Large intestine (tissue), 3 donors: ENCODE results near the gene KCNA2. TPM values are rescaled to one million over a fixed set of nuclear protein-coding genes. Genes with fewer than 3 reads are reported as not detected.

Experiments
- DNase-seq, 2 donors: peaks; one replicate each; pipeline versions ENCODE4 v3.0.0 to v3.0.0-alpha.2; 2013
- H3K27ac ChIP-seq: one replicate; pipeline ENCODE4 v1.5.1; 2013; ENCODE audit warnings: low read length
- H3K27me3 ChIP-seq: 2 replicates; pipeline ENCODE4 v1.6.1; 2013; ENCODE audit warnings: low read length; ENCODE audit not compliant: control insufficient read depth, insufficient read depth
- H3K36me3 ChIP-seq: 2 replicates; pipeline ENCODE4 v1.6.1; 2013; ENCODE audit warnings: low read length; ENCODE audit not compliant: control insufficient read depth, insufficient read depth
- H3K4me1 ChIP-seq: one replicate; pipeline ENCODE4 v1.6.1; 2013; ENCODE audit warnings: low read length; ENCODE audit not compliant: control insufficient read depth, insufficient read depth
- H3K4me3 ChIP-seq: one replicate; pipeline ENCODE4 v1.5.1; 2013; ENCODE audit warnings: low read length
- H3K9me3 ChIP-seq: one replicate; pipeline ENCODE4 v1.6.1; 2013; ENCODE audit warnings: mild to moderate bottlenecking, low read depth, low read length, moderate library complexity; ENCODE audit not compliant: control insufficient read depth
- WGBS: methylation state at CpG from one replicate; pipeline ENCODE4 v1.1.5; 2013; ENCODE audit warnings: low lambda C conversion rate; ENCODE audit not compliant: insufficient coverage; 5-methylcytosine and 5-hydroxymethylcytosine counted together
- polyA plus RNA-seq: library from polyadenylated mRNA; unstranded; fragments of 120-200 nt; gene quantifications from one replicate; pipeline ENCODE4 v1.2.1, GENCODE V29; 2013

KCNA2 gene
- polyA plus RNA-seq, 1 donor, result 1.2 TPM

DNA sequence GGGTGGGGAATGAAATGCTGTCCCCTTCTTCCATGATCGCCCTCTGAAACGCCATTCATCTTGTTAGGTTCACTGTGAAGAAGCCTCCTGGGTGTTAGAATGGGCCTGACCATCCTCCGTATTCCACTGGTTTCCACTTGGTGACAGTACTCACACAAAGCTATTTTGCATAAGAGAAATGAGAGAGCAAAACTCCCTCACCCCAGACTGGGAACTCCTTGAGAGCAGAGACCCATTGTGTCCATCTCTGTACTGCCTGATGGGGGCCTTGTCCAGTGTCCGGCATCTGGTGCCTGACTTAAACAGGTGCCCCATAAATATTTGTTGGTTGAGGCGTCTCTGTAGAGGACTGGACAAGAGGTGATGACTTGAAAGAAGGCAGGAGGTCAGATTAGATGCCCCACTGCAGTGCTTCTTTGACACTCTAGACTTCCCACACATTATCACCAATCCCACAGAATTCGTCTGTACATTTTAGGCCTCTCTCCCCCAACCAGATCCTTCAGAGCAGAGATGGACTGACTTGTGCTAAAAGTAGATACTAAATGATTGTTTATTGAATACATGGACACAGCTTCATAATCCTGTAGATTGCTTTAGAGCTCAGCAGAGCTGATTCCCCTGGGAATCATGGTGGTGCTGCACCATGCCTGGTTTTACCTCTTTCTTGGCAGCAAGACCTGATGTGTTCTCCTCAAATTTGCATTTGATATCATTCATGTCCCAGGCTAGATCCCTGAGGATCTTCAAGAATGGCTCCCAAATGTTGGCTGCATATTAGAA is 22.4 kb upstream of the KCNA2 start:
- peaks cover 7% of the 10 kb centered on the region for H3K27me3 ChIP-seq
- no CpG with 5 or more reads among the region's 6 CpGs for WGBS
- H3K9me3 ChIP-seq, result no peaks in the 10 kb centered on the region
- no peak overlapping the region for H3K4me3 ChIP-seq
- no peaks in the 10 kb centered on the region for H3K36me3 ChIP-seq
- DNase-seq, result no peak
- H3K4me1 ChIP-seq, result no peaks in the 10 kb centered on the region
- H3K27ac ChIP-seq, result no peak overlapping the region

DNA sequence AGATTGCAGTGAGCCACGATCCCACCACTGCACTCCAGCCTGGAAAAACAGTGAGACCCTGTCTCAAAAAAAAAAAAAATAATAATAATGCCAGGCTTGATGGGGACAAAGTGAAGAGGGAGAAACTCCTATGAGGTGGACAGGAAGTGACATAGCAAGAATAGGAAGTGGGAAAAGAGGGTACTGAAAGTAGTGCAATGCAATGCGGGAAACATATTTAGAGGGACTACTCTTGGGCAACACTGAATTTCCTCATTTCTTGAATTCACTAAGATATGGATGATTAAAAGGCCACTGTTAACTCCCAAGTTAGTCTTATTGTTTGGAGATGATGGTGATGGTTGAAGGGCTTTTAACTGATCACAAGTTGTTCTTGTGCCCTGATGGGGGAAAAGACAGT is 21.6 kb upstream of the KCNA2 start:
- Histone ChIP-seq H3K27me3 (peaks cover 7% of the 10 kb centered on the region), H3K4me3 (no peak overlapping the region)
- 79% methylated on average over 2 of the region's 2 CpGs for WGBS

DNA sequence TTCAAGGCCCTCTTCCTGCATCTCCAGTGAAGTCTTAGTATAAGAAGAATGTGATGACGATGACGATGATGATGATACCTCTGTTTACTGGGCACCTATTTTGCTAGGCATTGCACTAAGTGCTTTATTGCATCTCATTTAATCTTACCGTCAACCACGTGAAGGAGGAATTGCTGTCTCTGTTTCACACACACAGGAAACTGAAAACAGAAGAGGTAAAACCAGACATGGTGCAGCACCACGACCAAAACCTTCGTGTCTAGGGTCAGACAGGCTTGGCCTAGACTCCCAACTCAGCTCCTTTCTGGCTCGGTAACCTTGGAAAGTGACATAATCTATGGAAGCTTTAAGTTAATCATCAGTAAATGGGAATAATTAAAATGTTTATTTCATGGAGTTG is 20.7 kb upstream of the KCNA2 start:
- H3K4me1 ChIP-seq, result no peaks in the 10 kb centered on the region
- no peak for DNase-seq
- H3K27ac ChIP-seq, result no peak overlapping the region
- H3K9me3 ChIP-seq, result no peaks in the 10 kb centered on the region
- no peaks in the 10 kb centered on the region for H3K36me3 ChIP-seq
- WGBS, result no CpG with 5 or more reads among the region's 7 CpGs
- H3K27me3 ChIP-seq, result peaks cover 4% of the 10 kb centered on the region
- no peak overlapping the region for H3K4me3 ChIP-seq

More for the DNA sequence above, 21.6 kb upstream of the KCNA2 start:
- Histone ChIP-seq H3K4me1 (no peaks in the 10 kb centered on the region), H3K27ac (no peak overlapping the region), H3K9me3 (no peaks in the 10 kb centered on the region), H3K36me3 (no peaks in the 10 kb centered on the region)
- no peak for DNase-seq

GRCh38 chr1:110620686-110621085 is 14.5 kb upstream of the KCNA2 start:
- peaks cover 5% of the 10 kb centered on the region for H3K9me3 ChIP-seq
- DNase-seq, result no peak
- peaks cover 41% of the 10 kb centered on the region for H3K27me3 ChIP-seq
- no peak overlapping the region for H3K4me3 ChIP-seq
- 92% methylated on average over 2 of the region's 7 CpGs for WGBS
- no peaks in the 10 kb centered on the region for H3K36me3 ChIP-seq
- no peak overlapping the region for H3K27ac ChIP-seq
- peaks cover 3% of the 10 kb centered on the region for H3K4me1 ChIP-seq

DNA sequence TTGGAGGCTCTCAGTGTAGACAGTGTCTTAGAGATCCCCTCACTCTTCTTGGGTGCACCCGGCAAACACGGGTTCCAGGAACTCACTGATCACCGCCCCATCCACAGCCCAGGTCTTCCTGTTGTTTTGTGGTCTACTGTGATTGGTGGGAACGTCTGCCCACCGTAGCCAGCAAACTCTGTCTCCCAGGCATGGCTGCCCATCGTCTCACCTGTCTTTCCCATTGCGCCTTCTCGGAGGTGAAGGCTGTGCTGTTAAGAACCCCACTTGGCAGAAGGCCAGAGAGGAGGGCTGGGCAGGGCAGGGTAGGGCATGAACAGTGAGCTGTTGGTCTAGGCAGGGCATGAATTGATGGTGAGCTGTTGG is 14.1 kb upstream of the KCNA2 start:
- no CpG with 5 or more reads among the region's 8 CpGs for WGBS
- DNase-seq, result no peak

DNA sequence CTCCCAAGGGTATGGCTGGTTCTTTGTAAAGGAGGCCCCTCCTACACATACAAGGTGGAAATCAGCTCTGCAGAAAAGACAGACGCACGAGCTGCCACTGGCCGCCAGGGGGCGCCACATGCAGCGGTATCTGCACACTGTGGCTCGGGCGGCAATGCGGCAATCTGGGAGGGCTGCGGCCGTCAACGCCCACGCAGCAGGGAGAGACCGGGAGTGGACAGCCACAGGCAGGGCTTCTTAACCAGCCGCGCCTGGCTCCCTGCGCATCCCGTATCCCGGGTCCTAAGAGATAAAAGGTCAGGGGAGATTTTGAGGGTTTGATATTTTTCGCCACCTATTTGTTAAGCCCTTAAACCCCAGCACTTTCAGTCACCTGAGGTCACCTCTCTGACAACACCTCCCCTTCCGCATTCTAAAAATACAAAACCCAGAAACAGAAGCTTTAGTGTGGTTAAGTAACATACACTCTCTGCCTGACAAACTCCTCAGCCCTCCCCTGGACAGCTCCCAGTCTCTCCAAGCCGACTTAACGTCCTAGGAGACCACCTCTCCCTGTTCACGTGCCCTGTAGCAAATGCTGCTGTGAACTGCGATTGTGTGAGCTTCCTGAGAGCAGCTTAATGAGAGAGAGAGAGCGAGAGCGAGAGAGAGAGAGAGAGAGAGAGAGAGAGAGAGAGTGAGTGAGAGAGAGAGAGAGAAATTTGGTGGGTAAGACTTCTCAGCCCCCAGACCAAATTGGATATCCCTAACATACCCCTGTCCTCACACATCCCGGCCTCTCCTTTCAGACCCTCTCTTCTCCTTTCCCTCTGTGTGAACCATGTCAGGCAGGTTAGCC is 13.5 kb upstream of the KCNA2 start:
- peak; percentile 49 to 56 for DNase-seq
- Histone ChIP-seq H3K4me1 (peaks cover 3% of the 10 kb centered on the region), H3K27me3 (peaks cover 47% of the 10 kb centered on the region), H3K4me3 (no peak overlapping the region), H3K9me3 (peaks cover 5% of the 10 kb centered on the region), H3K36me3 (no peaks in the 10 kb centered on the region), H3K27ac (no peak overlapping the region)
- no CpG with 5 or more reads among the region's 27 CpGs for WGBS

More for the DNA sequence above, 14.1 kb upstream of the KCNA2 start:
- H3K27ac ChIP-seq, result no peak overlapping the region
- H3K4me3 ChIP-seq, result no peak overlapping the region
- peaks cover 43% of the 10 kb centered on the region for H3K27me3 ChIP-seq
- peaks cover 3% of the 10 kb centered on the region for H3K4me1 ChIP-seq
- H3K9me3 ChIP-seq, result peaks cover 5% of the 10 kb centered on the region
- H3K36me3 ChIP-seq, result no peaks in the 10 kb centered on the region

- 57% methylated on average over 2 of the region's 5 CpGs for WGBS
- peaks cover 54% of the 10 kb centered on the region for H3K27me3 ChIP-seq
- no peak overlapping the region for H3K4me3 ChIP-seq
- peaks cover 5% of the 10 kb centered on the region for H3K9me3 ChIP-seq
- H3K27ac ChIP-seq, result no peak overlapping the region
- H3K36me3 ChIP-seq, result no peaks in the 10 kb centered on the region
- H3K4me1 ChIP-seq, result peaks cover 3% of the 10 kb centered on the region
- DNase-seq, result no peak
Measured at GRCh38 chr1:110618668-110619067, 12.5 kb upstream of the KCNA2 start.

DNA sequence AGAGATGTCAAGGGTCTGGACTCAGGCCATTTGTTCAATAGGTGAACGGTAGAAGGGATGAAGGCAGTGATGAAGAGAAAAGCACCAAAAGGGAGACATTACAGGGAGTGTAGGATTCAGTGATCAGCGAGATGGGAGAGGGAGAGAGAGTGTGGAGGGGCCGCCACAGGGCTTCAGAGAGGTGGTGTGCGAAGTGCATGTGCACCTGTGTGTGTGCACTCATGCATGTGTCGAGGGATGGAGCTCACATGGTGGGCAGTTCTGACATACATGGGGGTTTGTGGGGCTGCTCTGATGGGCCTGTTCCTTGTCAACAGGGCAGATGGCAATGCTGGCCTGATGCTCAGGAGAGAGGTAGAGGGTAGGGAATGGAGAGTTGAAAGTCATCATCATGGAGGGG is 11.4 kb upstream of the KCNA2 start:
- no peaks in the 10 kb centered on the region for H3K36me3 ChIP-seq
- no peak overlapping the region for H3K4me3 ChIP-seq
- H3K9me3 ChIP-seq, result peaks cover 5% of the 10 kb centered on the region
- WGBS, result 100% methylated on average over 1 of the region's 5 CpGs
- peaks cover 65% of the 10 kb centered on the region for H3K27me3 ChIP-seq
- no peak for DNase-seq
- peaks cover 3% of the 10 kb centered on the region for H3K4me1 ChIP-seq
- H3K27ac ChIP-seq, result no peak overlapping the region

- WGBS, result no CpG with 5 or more reads among the region's 3 CpGs
- H3K36me3 ChIP-seq, result no peaks in the 10 kb centered on the region
- no peak overlapping the region for H3K27ac ChIP-seq
- no peak for DNase-seq
- H3K9me3 ChIP-seq, result peaks cover 5% of the 10 kb centered on the region
- H3K4me1 ChIP-seq, result peaks cover 3% of the 10 kb centered on the region
- H3K27me3 ChIP-seq, result peaks cover 69% of the 10 kb centered on the region
- H3K4me3 ChIP-seq, result no peak overlapping the region
Measured at GRCh38 chr1:110617116-110617515, 11.0 kb upstream of the KCNA2 start.

DNA sequence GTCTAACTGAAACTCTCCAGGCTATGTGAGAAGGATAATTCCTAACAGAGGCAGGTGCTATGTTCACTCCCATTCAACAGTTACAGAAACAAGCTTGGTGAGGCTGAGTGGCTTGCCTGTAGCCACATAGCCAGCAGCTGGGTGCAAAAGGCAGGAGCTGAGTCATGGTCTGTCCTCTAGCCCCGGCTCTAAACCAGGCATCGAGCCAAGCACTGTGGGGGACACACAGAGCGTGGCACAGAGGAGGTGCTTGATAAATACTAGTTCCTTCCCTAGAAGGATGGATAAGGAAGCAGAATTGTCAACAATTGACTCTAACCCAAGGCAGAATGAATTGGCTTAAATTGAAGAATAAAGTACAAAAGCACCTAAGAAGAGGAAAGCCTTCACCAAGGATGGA is 10.4 kb upstream of the KCNA2 start:
- H3K4me3 ChIP-seq, result no peak overlapping the region
- H3K27me3 ChIP-seq, result peaks cover 70% of the 10 kb centered on the region
- DNase-seq, result no peak
- peaks cover 5% of the 10 kb centered on the region for H3K9me3 ChIP-seq
- H3K27ac ChIP-seq, result no peak overlapping the region
- no CpG with 5 or more reads among the region's 3 CpGs for WGBS
- H3K4me1 ChIP-seq, result peaks cover 3% of the 10 kb centered on the region
- no peaks in the 10 kb centered on the region for H3K36me3 ChIP-seq
